A549 (cell line): ENCODE measurements around the gene RPTOR. TPM values are rescaled to one million over a fixed set of nuclear protein-coding genes. Genes with fewer than 3 reads are reported as not detected.

ENCODE experiments used
- ATAC-seq, 2 experiments: fragments of 200-7000 bp in 1 of 2; fragments of >200 bp in 1 of 2; cut with Nextera tagmentation in 1 of 2; cut with Tn5 transposase in 1 of 2; 3 replicates each; pipeline versions ENCODE4 v1.8.0 to v1.9.1; 2018 to 2020; ENCODE audit warnings: mild to moderate bottlenecking in 1 of 2, moderate library complexity in 1 of 2
- CTCF ChIA-PET: fragments of 300-600 bp; sonication (Branson Sonifier 250); formaldehyde crosslinking; extraction: SDS; loops from one replicate; lab custom pipeline; 2021; ENCODE audit warnings: antibody characterized with exemption, inconsistent platforms; lab: Yijun Ruan, JAX
- POLR2A ChIA-PET: fragments of 350-600 bp; formaldehyde crosslinking; extraction: SDS; loops from one replicate; lab custom pipeline; 2021; ENCODE audit warnings: antibody characterized with exemption, inconsistent platforms; lab: Yijun Ruan, JAX
- DNase-seq, 2 experiments: peaks; one replicate each; pipeline versions ENCODE4 v3.0.0 to v3.0.0-alpha.2; 2011 to 2016; ENCODE audit warnings: low read depth in 1 of 2, low spot score in 1 of 2
- FAIRE-seq: peaks from 2 replicates; lab custom pipeline; 2011; peaks lifted over from hg19 to GRCh38; lab: Jason Lieb, UNC
- H3K27ac ChIP-seq, 2 experiments: fragments of >200 bp; sonication (Bioruptor Twin); formaldehyde crosslinking; 3 replicates each; pipeline ENCODE4 v1.5.1; 2016 to 2017
- H3K4me1 ChIP-seq: fragments of >200 bp; sonication (Bioruptor Twin); formaldehyde crosslinking; 3 replicates; pipeline ENCODE4 v1.6.1; 2016
- H3K4me2 ChIP-seq: fragments of >200 bp; sonication (Bioruptor Twin); formaldehyde crosslinking; 3 replicates; pipeline ENCODE4 v1.6.1; 2016
- H3K4me3 ChIP-seq: fragments of >200 bp; sonication (Bioruptor Twin); formaldehyde crosslinking; 3 replicates; pipeline ENCODE4 v1.5.1; 2016
- H3K9me3 ChIP-seq: fragments of >200 bp; sonication (Bioruptor Twin); formaldehyde crosslinking; 3 replicates; pipeline ENCODE4 v1.6.1; 2016
- CBX2 ChIP-seq: fragments of 200-600 bp; sonication (generic); IDR thresholded peaks from 2 replicates; pipeline ENCODE4 v1.6.1; 2016; ENCODE audit warnings: low read depth, mild to moderate bottlenecking, borderline replicate concordance
- CBX8 ChIP-seq: fragments of 200-600 bp; sonication (generic); IDR thresholded peaks from 2 replicates; pipeline ENCODE4 v1.6.1; 2016
- CTCF ChIP-seq: fragments of >200 bp; sonication (Bioruptor Twin); formaldehyde crosslinking; IDR thresholded peaks from 3 replicates; pipeline ENCODE4 v1.5.1; 2016
- E2F6 ChIP-seq: IDR thresholded peaks from 2 replicates; pipeline ENCODE4 v1.6.1; 2012; ENCODE audit warnings: low read depth, borderline replicate concordance
- ESRRA ChIP-seq: fragments of 150-350 bp; IDR thresholded peaks from 2 replicates; pipeline ENCODE4 v1.6.1; 2014; ENCODE audit warnings: mild to moderate bottlenecking, low read length, borderline replicate concordance
- FOSL2 ChIP-seq, 2 experiments: fragments of 450-650 bp in 1 of 2; fragments of >200 bp in 1 of 2; sonication (Bioruptor Twin) in 1 of 2; formaldehyde crosslinking; IDR thresholded peaks; 2 replicates each; pipeline versions ENCODE4 v1.5.0 to v1.6.1; 2016 to 2020; ENCODE audit warnings: mild to moderate bottlenecking in 1 of 2, moderate library complexity in 1 of 2
- HEYL ChIP-seq: fragments of 250-450 bp; sonication (Bioruptor Pico); IDR thresholded peaks from 2 replicates; pipeline ENCODE4 v1.8.0; 2021; ENCODE audit warnings: mild to moderate bottlenecking, moderate library complexity
- HOXA7 ChIP-seq: fragments of 250-450 bp; sonication (Bioruptor Pico); IDR thresholded peaks from 2 replicates; pipeline ENCODE4 v1.5.0; 2020; ENCODE audit warnings: mild to moderate bottlenecking, moderate library complexity
- HOXB5 ChIP-seq: fragments of 250-450 bp; sonication (Bioruptor Pico); IDR thresholded peaks from 2 replicates; pipeline ENCODE4 v1.5.0; 2020; ENCODE audit warnings: mild to moderate bottlenecking, moderate library complexity
- MAFK ChIP-seq: fragments of 450-650 bp; IDR thresholded peaks from 2 replicates; pipeline ENCODE4 v1.6.1; 2014; ENCODE audit not compliant: partially characterized antibody
- NR3C1 ChIP-seq: fragments of >200 bp; sonication (Bioruptor Twin); formaldehyde crosslinking; IDR thresholded peaks from 3 replicates; pipeline ENCODE4 v1.6.1; 2017
- POLR2AphosphoS2 ChIP-seq: conservative IDR thresholded peaks from 2 replicates; pipeline ENCODE4 v1.6.1; 2012; ENCODE audit warnings: low read length, improper control_type of control experiment, inconsistent platforms
- RCOR1 ChIP-seq: fragments of 150-350 bp; IDR thresholded peaks from 2 replicates; pipeline ENCODE4 v1.6.1; 2014; ENCODE audit warnings: antibody characterized with exemption, low read length, low read depth
- REST ChIP-seq: fragments of 200-600 bp; sonication (generic); IDR thresholded peaks from 2 replicates; pipeline ENCODE4 v1.6.1; 2016; ENCODE audit warnings: antibody characterized with exemption, mild to moderate bottlenecking, moderate library complexity
- SMC3 ChIP-seq: fragments of >200 bp; sonication (Bioruptor Twin); formaldehyde crosslinking; IDR thresholded peaks from 3 replicates; pipeline ENCODE4 v1.6.1; 2018; ENCODE audit warnings: inconsistent platforms
- TFCP2L1 ChIP-seq: fragments of 250-450 bp; sonication (Bioruptor Pico); IDR thresholded peaks from 2 replicates; pipeline ENCODE4 v1.5.0; 2021; ENCODE audit warnings: mild to moderate bottlenecking
- WGBS: methylation state at CpG from one replicate; pipeline ENCODE4 v1.1.6; 2017; ENCODE audit errors: missing lambda C conversion rate; 5-methylcytosine and 5-hydroxymethylcytosine counted together
- polyA plus RNA-seq, 4 experiments: library from polyadenylated mRNA; depleted of rRNA in 3 of 4; stranded (reverse); fragments of >200 nt; fragmentation: RNase III in 1 of 4; extraction: RNeasy Plus Mini Kit Qiagen cat#74134 plus additional on column Dnase treatment in 1 of 4; gene quantifications; 2 replicates in 3 of 4; 3 replicates in 1 of 4; pipeline ENCODE4 v1.2.3, GENCODE V29; 2011 to 2017
- TF ChIP-seq, protein P1 (sequence below): fragments of >200 bp; sonication (Bioruptor Twin); formaldehyde crosslinking; IDR thresholded peaks from 2 replicates; pipeline ENCODE4 v1.6.1; 2016
- TF ChIP-seq, protein P2 (sequence below): fragments of 250-450 bp; sonication (Bioruptor Pico); IDR thresholded peaks from 2 replicates; pipeline ENCODE4 v1.5.0; 2020; ENCODE audit warnings: low read depth, mild to moderate bottlenecking, moderate library complexity

The RPTOR gene
- polyA plus RNA-seq, 2 of the 4 experiments (the other 2 are of a cell fraction) = 10.8 to 27.1 TPM

DNA sequence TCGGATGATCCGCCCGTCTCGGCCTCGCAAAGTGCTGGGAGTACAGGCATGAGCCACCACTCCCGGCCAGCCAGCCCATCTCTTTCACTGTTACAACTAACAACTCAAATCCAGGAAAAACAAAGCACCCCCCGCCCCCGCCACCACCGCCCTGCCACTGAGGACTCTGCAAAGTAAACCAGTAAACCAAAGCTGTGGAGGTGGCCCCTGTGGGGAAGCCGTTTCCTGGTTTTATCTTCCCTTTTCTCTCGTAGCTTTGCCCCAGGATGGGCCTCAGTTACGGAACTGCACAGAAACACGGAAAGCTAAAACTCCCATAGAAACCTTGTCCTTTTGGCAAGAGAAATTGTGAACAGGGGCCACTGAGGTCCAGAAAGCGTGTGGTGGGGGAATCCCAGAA lies 464.5 kb downstream of the RPTOR start (continued):
- TF ChIP-seq, protein P1, sequence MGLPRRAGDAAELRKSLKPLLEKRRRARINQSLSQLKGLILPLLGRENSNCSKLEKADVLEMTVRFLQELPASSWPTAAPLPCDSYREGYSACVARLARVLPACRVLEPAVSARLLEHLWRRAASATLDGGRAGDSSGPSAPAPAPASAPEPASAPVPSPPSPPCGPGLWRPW = no peak
- TF ChIP-seq NR3C1 = no peak
- TF ChIP-seq CTCF = no peak
- no peak for TF ChIP-seq TFCP2L1 (CRISPR knock-in tag)
- no peak for TF ChIP-seq HOXA7 (CRISPR knock-in tag)
- no peak for TF ChIP-seq CBX8
- no peak for TF ChIP-seq E2F6
- no peak for TF ChIP-seq ESRRA
- TF ChIP-seq, protein P2, sequence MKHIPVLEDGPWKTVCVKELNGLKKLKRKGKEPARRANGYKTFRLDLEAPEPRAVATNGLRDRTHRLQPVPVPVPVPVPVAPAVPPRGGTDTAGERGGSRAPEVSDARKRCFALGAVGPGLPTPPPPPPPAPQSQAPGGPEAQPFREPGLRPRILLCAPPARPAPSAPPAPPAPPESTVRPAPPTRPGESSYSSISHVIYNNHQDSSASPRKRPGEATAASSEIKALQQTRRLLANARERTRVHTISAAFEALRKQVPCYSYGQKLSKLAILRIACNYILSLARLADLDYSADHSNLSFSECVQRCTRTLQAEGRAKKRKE (CRISPR knock-in tag) = no peak

DNA sequence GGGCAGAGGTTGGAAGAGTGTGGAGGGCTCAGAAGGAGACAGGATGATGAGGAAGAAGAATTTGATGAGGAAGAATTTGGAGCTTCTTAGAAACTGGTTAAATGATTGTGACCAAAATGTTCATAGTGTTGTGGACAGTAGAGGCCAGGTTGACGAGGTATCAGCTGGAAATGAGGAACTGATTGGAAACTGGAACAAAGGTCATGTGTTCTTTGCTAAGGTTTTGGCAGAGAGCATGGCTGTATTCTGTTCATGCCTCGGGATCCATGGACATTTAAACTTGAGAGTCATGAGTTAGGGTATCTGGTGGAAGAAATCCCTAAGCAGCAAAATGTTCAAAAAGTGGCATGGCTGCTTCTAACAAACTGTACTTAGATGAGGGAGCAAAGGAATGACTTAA lies 466.3 kb downstream of the RPTOR start:
- no peak overlapping the region for H3K4me2 ChIP-seq
- 39% methylated on average over 2 of the region's 2 CpGs for WGBS
- no peak overlapping the region for H3K27ac ChIP-seq
- POLR2A ChIA-PET = no interaction called here
- FAIRE-seq (no peak), DNase-seq (no peak), ATAC-seq (no peak)
- H3K9me3 ChIP-seq = 0 out of 3 replicates have a peak, but pooled peaks cover 1% of the 10 kb centered on the region
- no peak overlapping the region for H3K4me3 ChIP-seq
- CTCF ChIA-PET = interaction anchor here (1.3 to 7.2 kb wide), 3 partner anchors 12 to 91 kb away, joined by 3 to 51 read pairs (median 6); partner anchors contain the start of gene CHMP6
- TF ChIP-seq POLR2AphosphoS2 = no peak
- TF ChIP-seq HEYL = no peak
- no peak for TF ChIP-seq MAFK
- no peaks in the 10 kb centered on the region for H3K4me1 ChIP-seq

DNA sequence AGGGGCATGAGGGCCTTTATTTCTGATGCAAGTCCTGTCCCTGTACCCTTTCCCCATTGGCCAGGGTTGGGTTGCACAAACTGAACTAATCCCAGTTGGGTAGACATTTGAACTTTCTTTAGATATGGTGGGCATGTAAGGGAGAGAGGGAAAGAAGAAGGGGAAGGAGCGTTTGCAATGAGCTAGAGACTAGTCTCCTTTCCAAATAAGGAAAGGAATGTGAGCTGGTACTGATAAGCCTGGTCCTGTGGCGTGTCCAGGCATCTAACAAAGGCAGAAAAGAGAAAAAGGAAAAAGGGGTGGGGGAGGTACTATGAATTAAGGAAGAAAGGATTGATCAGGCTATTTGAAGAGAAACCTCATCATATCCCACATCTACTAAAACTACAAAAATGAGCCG lies 467.3 kb downstream of the RPTOR start:
- POLR2A ChIA-PET = no interaction called here
- H3K4me2 ChIP-seq = no peak overlapping the region
- DNase-seq (no peak), FAIRE-seq (no peak), ATAC-seq (no peak)
- H3K27ac ChIP-seq = no peak overlapping the region
- CTCF ChIA-PET = interaction anchor here (1.0 to 7.2 kb wide), 4 partner anchors 11 to 90 kb away, joined by 3 to 51 read pairs (median 8); no protein-coding TSS in a partner anchor
- no peaks in the 10 kb centered on the region for H3K4me1 ChIP-seq
- 61% methylated on average over 3 of the region's 3 CpGs for WGBS
- peaks cover 9% of the 10 kb centered on the region; the same call in 1 of the 3 replicates for H3K9me3 ChIP-seq
- H3K4me3 ChIP-seq = no peak overlapping the region
- TF ChIP-seq SMC3 (no peak), RCOR1 (no peak), CBX2 (no peak), FOSL2 (IDR thresholded peaks at IDR 0.05) (no peak), FOSL2 (CRISPR knock-in tag; IDR thresholded peaks at IDR 0.05) (no peak), E2F6 (no peak), TFCP2L1 (CRISPR knock-in tag) (no peak), REST (no peak), HOXB5 (no peak), HEYL (no peak), CBX8 (no peak), CTCF (no peak)
